Immature natural killer cell (primary cell): Measurements from ENCODE around the gene EVC2. TPM values are rescaled to one million over a fixed set of nuclear protein-coding genes. Genes with fewer than 3 reads are reported as not detected.

Experiments used
- DNase-seq, 3 donors: peaks; one replicate each; pipeline ENCODE4 v3.0.0; 2022; ENCODE audit warnings: mixed read lengths in 1 of 3
- H3K27ac Mint-ChIP-seq, 6 donors: one replicate each; pipeline ENCODE4 v1.8.0; 2020; ENCODE audit warnings: mixed read lengths in 6 of 6, mild to moderate bottlenecking in 5 of 6, inconsistent platforms in 4 of 6, moderate library complexity in 3 of 6
- H3K27me3 Mint-ChIP-seq, 3 donors: one replicate each; pipeline ENCODE4 v1.8.0; 2020 to 2021; ENCODE audit warnings: low read depth in 3 of 3, mild to moderate bottlenecking in 3 of 3, mixed read lengths in 3 of 3, moderate library complexity in 3 of 3, inconsistent platforms in 1 of 3
- H3K36me3 Mint-ChIP-seq, 3 donors: one replicate each; pipeline ENCODE4 v1.8.0; 2020; ENCODE audit warnings: mixed read lengths in 3 of 3, inconsistent platforms in 2 of 3, mild to moderate bottlenecking in 2 of 3
- H3K4me1 Mint-ChIP-seq, 2 donors: one replicate each; pipeline ENCODE4 v1.8.0; 2020; ENCODE audit warnings: inconsistent platforms in 2 of 2, mild to moderate bottlenecking in 2 of 2, mixed read lengths in 2 of 2, moderate library complexity in 1 of 2
- H3K4me3 Mint-ChIP-seq, 5 donors: one replicate each; pipeline ENCODE4 v1.8.0; 2020; ENCODE audit warnings: mild to moderate bottlenecking in 5 of 5, mixed read lengths in 5 of 5, inconsistent platforms in 3 of 5, moderate library complexity in 3 of 5
- H3K9me3 Mint-ChIP-seq, 6 donors: one replicate each; pipeline ENCODE4 v1.8.0; 2020; ENCODE audit warnings: mild to moderate bottlenecking in 6 of 6, mixed read lengths in 6 of 6, inconsistent platforms in 4 of 6, moderate library complexity in 3 of 6
- polyA plus RNA-seq, 3 donors: library from polyadenylated mRNA; unstranded; fragments of 300-500 nt; fragmentation: Illumina TruSeq; gene quantifications; one replicate each; pipeline ENCODE4 v1.2.3, GENCODE V29; 2021

Gene EVC2
- polyA plus RNA-seq, 3 donors from 2014 or later, result not detected

DNA sequence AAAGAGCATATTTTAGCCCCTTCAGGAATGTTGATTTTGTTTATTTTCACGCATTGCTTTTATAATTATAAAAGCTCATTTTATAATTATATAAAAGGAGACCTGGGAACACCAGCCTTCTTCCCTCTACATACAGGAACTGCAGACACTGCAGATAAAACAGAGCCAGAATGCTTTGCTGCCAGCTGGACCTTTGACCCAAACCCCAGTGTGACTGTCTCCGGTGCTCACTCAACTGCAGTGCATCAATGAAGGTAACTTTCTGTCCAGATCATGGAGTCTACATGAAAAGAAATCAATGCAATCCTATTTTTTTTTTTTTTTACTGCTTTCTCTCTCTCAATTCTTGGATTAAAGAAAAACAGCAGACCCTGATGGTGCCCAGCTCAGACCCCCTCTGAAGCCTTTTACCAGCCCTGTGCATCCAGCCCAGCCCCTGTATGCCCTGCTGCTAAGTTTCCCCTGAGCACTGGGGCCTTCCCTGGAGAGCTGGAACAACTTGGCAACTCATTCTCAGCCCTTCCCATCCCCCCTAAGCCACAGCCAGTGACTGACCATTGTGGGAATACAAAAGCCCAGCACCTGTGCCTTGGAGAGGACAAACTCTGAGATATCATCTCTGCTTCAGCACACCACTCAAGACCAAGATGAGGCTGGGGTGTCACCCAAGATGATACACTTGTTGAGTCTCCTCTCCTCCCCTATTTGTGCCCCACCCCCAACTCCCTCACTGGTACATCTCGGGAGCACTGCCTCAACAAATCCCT is 182.1 kb downstream of the EVC2 start:
- Mint-ChIP-seq H3K4me1 (no peaks in the 10 kb centered on the region), H3K27me3 (peaks cover 0 to 3% (median 0%) of the 10 kb centered on the region in 3 donors), H3K36me3 (no peaks in the 10 kb centered on the region), H3K4me3 (no peak overlapping the region), H3K27ac (no peak overlapping the region), H3K9me3 (no peaks in the 10 kb centered on the region)
- DNase-seq, result no peak

DNA sequence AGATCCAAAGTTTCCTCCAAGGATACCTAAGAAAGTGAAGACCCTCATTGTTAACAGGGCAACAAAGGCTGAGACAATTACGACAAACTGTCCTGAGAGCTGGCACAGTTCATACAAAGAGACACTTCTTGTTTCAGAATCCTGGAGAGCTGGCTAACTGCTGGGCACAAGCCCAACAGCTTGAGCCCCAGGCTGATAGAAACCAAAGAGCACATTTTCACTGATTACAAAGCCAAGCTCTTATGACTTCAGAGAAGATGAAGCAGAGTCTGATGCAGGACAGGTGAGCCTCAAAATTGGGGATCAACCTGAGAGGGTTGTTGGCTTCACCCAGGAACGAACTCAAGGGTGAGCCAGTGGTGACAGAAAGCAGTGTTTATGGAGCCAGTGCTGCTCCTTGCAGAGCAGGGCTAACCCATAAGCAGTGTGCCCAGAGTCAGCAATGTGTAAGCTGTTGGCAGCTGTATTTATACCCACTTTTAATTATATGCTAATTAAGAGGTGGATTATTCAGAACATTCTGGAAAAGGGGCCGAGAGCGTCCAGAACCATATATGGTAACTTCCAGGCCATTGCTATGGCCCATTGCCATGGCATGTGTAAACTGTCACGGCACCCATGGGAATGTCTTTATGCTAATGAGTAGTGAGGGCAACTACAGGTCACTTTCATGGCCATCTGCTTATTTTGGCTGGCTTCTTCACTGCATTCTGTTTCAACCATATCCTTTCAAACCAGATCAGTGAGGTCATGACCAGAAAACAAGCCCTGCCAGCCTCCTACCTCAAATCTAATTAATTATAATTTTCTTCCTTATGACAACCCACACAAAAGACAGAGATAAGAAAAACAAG is 183.7 kb downstream of the EVC2 start:
- Mint-ChIP-seq H3K4me3 (no peak overlapping the region), H3K36me3 (no peaks in the 10 kb centered on the region), H3K9me3 (peaks cover 0 to 2% (median 0%) of the 10 kb centered on the region in 6 donors), H3K4me1 (no peaks in the 10 kb centered on the region), H3K27me3 (peaks cover 0 to 6% (median 0%) of the 10 kb centered on the region in 3 donors), H3K27ac (no peak overlapping the region)
- no peak for DNase-seq

DNA sequence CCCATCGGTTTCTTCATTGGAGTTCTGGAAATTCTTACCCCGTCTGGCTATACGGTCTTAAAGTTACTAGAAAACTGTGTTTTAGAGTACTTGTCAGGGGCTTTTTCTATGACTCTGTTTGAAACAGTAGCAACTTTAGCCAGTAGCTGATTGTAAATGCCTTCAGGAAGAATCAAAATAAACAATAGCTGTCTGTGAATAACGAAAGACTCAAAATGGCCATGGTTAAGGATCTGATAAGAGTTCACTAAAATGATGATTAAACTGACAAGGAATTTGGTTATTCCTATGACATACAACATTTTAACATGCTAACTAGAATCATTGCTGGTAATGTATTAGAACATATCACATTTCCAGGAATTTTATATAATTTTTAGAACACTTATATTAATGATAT is 191.0 kb downstream of the EVC2 start:
- peaks cover 0 to 5% (median 4%) of the 10 kb centered on the region in 3 donors for H3K27me3 Mint-ChIP-seq
- peaks cover 0 to 2% (median 0%) of the 10 kb centered on the region in 6 donors for H3K9me3 Mint-ChIP-seq
- no peak overlapping the region for H3K27ac Mint-ChIP-seq
- no peaks in the 10 kb centered on the region for H3K36me3 Mint-ChIP-seq
- H3K4me3 Mint-ChIP-seq, result no peak overlapping the region
- no peak for DNase-seq
- H3K4me1 Mint-ChIP-seq, result no peaks in the 10 kb centered on the region

DNA sequence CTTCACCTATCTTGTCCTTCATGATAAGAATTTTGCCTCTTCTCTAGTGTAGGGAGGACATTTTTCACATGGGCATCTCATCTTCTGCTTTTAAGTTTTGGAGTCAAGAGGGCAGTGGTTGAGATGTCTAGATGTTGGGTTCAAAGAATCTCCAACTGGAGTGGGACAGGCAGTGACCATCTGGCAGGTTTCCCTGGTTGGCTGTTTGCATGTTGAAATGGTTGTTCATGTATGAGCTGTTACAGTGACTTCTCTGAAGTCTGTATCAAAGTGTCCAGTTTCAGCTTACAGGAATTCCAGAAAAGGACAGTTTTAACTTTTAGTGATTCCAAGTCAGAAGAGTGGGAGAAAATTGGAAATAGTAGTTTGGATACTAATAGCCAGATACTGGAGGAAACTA is 192.7 kb downstream of the EVC2 start:
- no peaks in the 10 kb centered on the region for H3K4me1 Mint-ChIP-seq
- H3K27me3 Mint-ChIP-seq, result peaks cover 0 to 4% (median 3%) of the 10 kb centered on the region in 3 donors
- peaks cover 0 to under 1% (median 0%) of the 10 kb centered on the region in 6 donors for H3K9me3 Mint-ChIP-seq
- H3K4me3 Mint-ChIP-seq, result no peak overlapping the region
- no peaks in the 10 kb centered on the region for H3K36me3 Mint-ChIP-seq
- DNase-seq, result no peak
- no peak overlapping the region for H3K27ac Mint-ChIP-seq

Other genes with a start within 250 kb of the EVC2 start
- gene EVC, start 2.6 kb upstream of the EVC2 start, polyA plus RNA-seq, result not detected
- not detected for gene CRMP1, start 184.5 kb upstream of the EVC2 start, polyA plus RNA-seq